KMS-11 (cell line): Measurements from ENCODE around the gene GRK3.

Source experiments
- H2AFZ ChIP-seq: fragments of 200-600 bp; sonication (generic); 2 replicates; pipeline ENCODE4 v1.6.1; 2016; ENCODE audit warnings: antibody characterized with exemption, mixed run types, low read depth
- H3K27ac ChIP-seq: fragments of 200-600 bp; sonication (generic); 2 replicates; pipeline ENCODE4 v1.6.1; 2016; ENCODE audit warnings: mild to moderate bottlenecking, mixed run types
- H3K27me3 ChIP-seq: fragments of 200-600 bp; sonication (generic); 2 replicates; pipeline ENCODE4 v1.6.1; 2017; ENCODE audit warnings: mild to moderate bottlenecking, low read depth, mixed run types, moderate library complexity; ENCODE audit not compliant: insufficient read depth
- H3K36me3 ChIP-seq: fragments of 200-600 bp; sonication (generic); 2 replicates; pipeline ENCODE4 v1.6.1; 2017; ENCODE audit warnings: mild to moderate bottlenecking, mixed run types; ENCODE audit not compliant: insufficient read depth
- H3K4me1 ChIP-seq: fragments of 200-600 bp; sonication (generic); 2 replicates; pipeline ENCODE4 v1.6.1; 2016; ENCODE audit warnings: mild to moderate bottlenecking, low read depth, mixed run types; ENCODE audit not compliant: poor library complexity, severe bottlenecking
- H3K4me2 ChIP-seq: fragments of 200-600 bp; sonication (generic); 2 replicates; pipeline ENCODE4 v1.7.0; 2016; ENCODE audit warnings: mild to moderate bottlenecking, mixed run types
- H3K4me3 ChIP-seq: fragments of 200-600 bp; sonication (generic); IDR thresholded peaks from 2 replicates; pipeline ENCODE4 v1.6.1; 2017; ENCODE audit warnings: low read depth, low read length, mixed read lengths; ENCODE audit not compliant: insufficient read depth
- H3K79me2 ChIP-seq: fragments of 200-600 bp; sonication (generic); 2 replicates; pipeline ENCODE4 v1.6.1; 2016; ENCODE audit warnings: low read depth, mixed run types; ENCODE audit not compliant: insufficient read depth
- H3K9ac ChIP-seq: fragments of 200-600 bp; sonication (generic); 2 replicates; pipeline ENCODE4 v1.6.1; 2016; ENCODE audit warnings: mild to moderate bottlenecking, mixed run types
- H4K20me1 ChIP-seq: fragments of 200-600 bp; sonication (generic); 2 replicates; pipeline ENCODE4 v1.6.1; 2016; ENCODE audit warnings: mild to moderate bottlenecking, mixed run types; ENCODE audit not compliant: insufficient read depth
- CTCF ChIP-seq: fragments of 200-600 bp; sonication (generic); conservative IDR thresholded peaks from 2 replicates; pipeline ENCODE4 v1.6.1; 2017; ENCODE audit warnings: low read depth, mild to moderate bottlenecking, antibody characterized with exemption, low read length, moderate library complexity, mixed read lengths

Gene GRK3

GRCh38 chr22:25745341-25746011, 181.0 kb downstream of the GRK3 start:
- Histone ChIP-seq H3K36me3 (no peaks in the 10 kb centered on the region), H3K27ac (no peak overlapping the region), H4K20me1 (no peaks in the 10 kb centered on the region), H2AFZ (no peak overlapping the region), H3K27me3 (no peaks in the 10 kb centered on the region), H3K79me2 (no peaks in the 10 kb centered on the region), H3K4me1 (no peaks in the 10 kb centered on the region), H3K4me2 (no peak overlapping the region), H3K4me3 (no peak overlapping the region), H3K9ac (no peak overlapping the region)
- no peak for TF ChIP-seq CTCF

- Histone ChIP-seq H3K9ac (no peak overlapping the region), H3K4me1 (no peaks in the 10 kb centered on the region), H3K4me2 (no peak overlapping the region), H3K79me2 (no peaks in the 10 kb centered on the region), H4K20me1 (no peaks in the 10 kb centered on the region), H2AFZ (no peak overlapping the region), H3K27me3 (no peaks in the 10 kb centered on the region), H3K27ac (no peak overlapping the region), H3K36me3 (no peaks in the 10 kb centered on the region), H3K4me3 (no peak overlapping the region)
- TF ChIP-seq CTCF = no peak
These were observed 181.5 kb downstream of the GRK3 start for GRCh38 chr22:25746012-25746373.

GRCh38 chr22:25747245-25747944, 182.9 kb downstream of the GRK3 start:
- Histone ChIP-seq H2AFZ (no peak overlapping the region), H3K36me3 (no peaks in the 10 kb centered on the region), H3K4me3 (no peak overlapping the region), H3K27me3 (no peaks in the 10 kb centered on the region), H3K27ac (no peak overlapping the region), H3K4me1 (no peaks in the 10 kb centered on the region), H3K9ac (no peak overlapping the region), H3K79me2 (no peaks in the 10 kb centered on the region), H4K20me1 (no peaks in the 10 kb centered on the region), H3K4me2 (no peak overlapping the region)
- TF ChIP-seq CTCF = no peak

- Histone ChIP-seq H3K27ac (no peak overlapping the region), H3K9ac (no peak overlapping the region), H3K4me2 (no peak overlapping the region), H4K20me1 (no peaks in the 10 kb centered on the region), H2AFZ (no peak overlapping the region), H3K27me3 (no peaks in the 10 kb centered on the region), H3K4me3 (no peak overlapping the region), H3K79me2 (no peaks in the 10 kb centered on the region), H3K4me1 (no peaks in the 10 kb centered on the region), H3K36me3 (no peaks in the 10 kb centered on the region)
- TF ChIP-seq CTCF = no peak
These were observed 183.7 kb downstream of the GRK3 start for GRCh38 chr22:25748140-25748539.
